GM12878 (cell line): Measurements from ENCODE around the gene GFM1. TPM values are rescaled to one million over a fixed set of nuclear protein-coding genes. Genes with fewer than 3 reads are reported as not detected.

ENCODE experiments used
- ATAC-seq: fragments of 200-7000 bp; cut with Tn5 transposase; 3 replicates; pipeline ENCODE4 v1.9.1; 2020; ENCODE audit warnings: mild to moderate bottlenecking, moderate library complexity
- BruUV-seq: library from RNA; stranded (reverse); fragments of 400-500 nt; replicated peaks from 2 replicates; lab custom pipeline; 2021; lab: Mats Ljungman, UMichigan
- CTCF ChIA-PET: fragments of 300-600 bp; sonication (Branson Sonifier 250); formaldehyde crosslinking; extraction: SDS; loops from one replicate; lab custom pipeline; 2021; ENCODE audit warnings: inconsistent platforms; lab: Yijun Ruan, JAX
- POLR2A ChIA-PET: fragments of 350-600 bp; formaldehyde crosslinking; extraction: SDS; loops from one replicate; lab custom pipeline; 2021; ENCODE audit warnings: inconsistent platforms; lab: Charles Lee
- RAD21 ChIA-PET: fragments of 300-600 bp; sonication (Branson Sonifier 250); formaldehyde crosslinking; loops from one replicate; lab custom pipeline; 2023; ENCODE audit warnings: antibody characterized with exemption; ENCODE audit not compliant: unreplicated experiment; lab: Charles Lee
- SMC1A ChIA-PET: fragments of 300-600 bp; sonication (Branson Sonifier 250); formaldehyde crosslinking; loops from one replicate; lab custom pipeline; 2023; ENCODE audit not compliant: unreplicated experiment, uncharacterized antibody; lab: Charles Lee
- DNase-seq: peaks from one replicate; pipeline ENCODE4 v3.0.0-alpha.2; 2011; ENCODE audit warnings: low read depth, low spot score
- FAIRE-seq: peaks from 3 replicates; lab custom pipeline; 2011; peaks lifted over from hg19 to GRCh38; lab: Jason Lieb, UNC
- H2AFZ ChIP-seq: 2 replicates; pipeline ENCODE4 v1.6.0; 2011; ENCODE audit warnings: low read depth, low read length, control low read depth; ENCODE audit not compliant: control insufficient read depth
- H3K27ac ChIP-seq: 2 replicates; pipeline ENCODE4 v1.5.1; 2011; ENCODE audit warnings: control low read depth; ENCODE audit not compliant: control insufficient read depth, insufficient read depth
- H3K27me3 ChIP-seq, 2 experiments: replicated peaks in 1 of 2; 2 replicates each; pipeline versions ENCODE4 v1.6.0 to v1.6.1; 2011; ENCODE audit warnings: low read length in 1 of 2; ENCODE audit not compliant: control insufficient read depth in 2 of 2, insufficient read depth in 2 of 2
- H3K36me3 ChIP-seq, 2 experiments: 2 replicates each; pipeline ENCODE4 v1.5.1; 2011; ENCODE audit warnings: low read length in 1 of 2; ENCODE audit not compliant: control insufficient read depth in 2 of 2, insufficient read depth in 2 of 2
- H3K4me1 ChIP-seq: 2 replicates; pipeline ENCODE4 v1.6.1; 2011; ENCODE audit warnings: mild to moderate bottlenecking, low read length, moderate library complexity, mixed read lengths; ENCODE audit not compliant: control insufficient read depth, insufficient read depth
- H3K4me2 ChIP-seq: 2 replicates; pipeline ENCODE4 v1.6.0; 2011; ENCODE audit warnings: control low read depth; ENCODE audit not compliant: control insufficient read depth, insufficient read depth
- H3K4me3 ChIP-seq: fragments of 200-600 bp; sonication (generic); 2 replicates; pipeline ENCODE4 v1.5.1; 2016
- H3K79me2 ChIP-seq: 2 replicates; pipeline ENCODE4 v1.6.0; 2011; ENCODE audit warnings: low read length; ENCODE audit not compliant: control insufficient read depth, insufficient read depth
- H3K9ac ChIP-seq: 2 replicates; pipeline ENCODE4 v1.8.0; 2011; ENCODE audit warnings: low read length, control low read depth, mixed read lengths; ENCODE audit not compliant: control insufficient read depth, insufficient read depth
- H3K9me3 ChIP-seq: replicated peaks from 3 replicates; pipeline ENCODE4 v1.5.1; 2011; ENCODE audit warnings: mild to moderate bottlenecking, low read length; ENCODE audit not compliant: control insufficient read depth, insufficient read depth
- H4K20me1 ChIP-seq: 2 replicates; pipeline ENCODE4 v1.6.0; 2011; ENCODE audit not compliant: control insufficient read depth, insufficient read depth
- ATF3 ChIP-seq: IDR thresholded peaks from 2 replicates; pipeline ENCODE4 v1.6.1; 2011; ENCODE audit warnings: low read depth, mild to moderate bottlenecking, low read length, moderate library complexity, borderline replicate concordance; ENCODE audit errors: extremely low read depth
- CREB1 ChIP-seq: IDR thresholded peaks from 2 replicates; pipeline ENCODE4 v1.6.1; 2012; ENCODE audit warnings: low read depth, mild to moderate bottlenecking, inconsistent platforms
- JUNB ChIP-seq: IDR thresholded peaks from 2 replicates; pipeline ENCODE4 v1.6.1; 2016; ENCODE audit warnings: antibody characterized with exemption, mild to moderate bottlenecking
- MTA2 ChIP-seq: fragments of 450-650 bp; IDR thresholded peaks from 2 replicates; pipeline ENCODE4 v1.6.1; 2016; ENCODE audit warnings: low read depth, mild to moderate bottlenecking, moderate library complexity
- PKNOX1 ChIP-seq: fragments of 450-650 bp; IDR thresholded peaks from 2 replicates; pipeline ENCODE4 v1.6.1; 2016; ENCODE audit warnings: mild to moderate bottlenecking
- WRNIP1 ChIP-seq: IDR thresholded peaks from 2 replicates; pipeline ENCODE4 v1.6.1; 2011; ENCODE audit warnings: low read depth, low read length, improper control_type of control experiment, borderline replicate concordance
- WGBS: methylation state at CpG from one replicate; pipeline ENCODE4 v1.1.6; 2016; ENCODE audit warnings: low lambda C conversion rate; ENCODE audit not compliant: insufficient replicate concordance, insufficient coverage; ENCODE audit errors: missing lambda C conversion rate; 5-methylcytosine and 5-hydroxymethylcytosine counted together
- in situ Hi-C: fragments of 300-500 bp; cut with MboI; formaldehyde crosslinking; loops from 9 replicates; pipeline ENCODE4 v1.14.3; 2018; ENCODE audit warnings: mixed read lengths
- intact Hi-C: fragments of 100-400 bp; cut with micrococcal nuclease; formaldehyde crosslinking; loops from one replicate; pipeline ENCODE4 v1.14.2; 2022; ENCODE audit not compliant: unreplicated experiment
- polyA plus RNA-seq, 11 experiments: library from polyadenylated mRNA; depleted of rRNA in 4 of 11; unstranded in 6 of 11; stranded (reverse) in 5 of 11; fragments of >200 nt; fragmentation: Nextera tagmentation in 4 of 11; fragmentation: Illumina TruSeq in 1 of 11; extraction: Ambion mirVana in 4 of 11; extraction: Trizol in 1 of 11; gene quantifications; 1 replicate in 1 of 11; 2 replicates in 10 of 11; pipeline versions ENCODE4 v1.2.1 to v1.2.3, GENCODE V29; 2011 to 2016; ENCODE audit warnings: inconsistent platforms in 2 of 11, missing spikeins in 2 of 11, low read depth in 1 of 11
- total RNA-seq, 4 experiments: library from RNA; depleted of rRNA in 3 of 4; stranded (reverse); fragments of >200 nt in 3 of 4; fragmentation: Illumina TruSeq in 1 of 4; extraction: Trizol in 1 of 4; gene quantifications; 2 replicates each; pipeline versions ENCODE4 v1.2.1 to v1.2.3, GENCODE V29; 2013 to 2021

GFM1 gene
- total and polyA plus RNA-seq, 10 of the 15 experiments (the other 5 are each of a cell fraction or from before 2014, with no cell fraction given): 36.9 to 87.2 (median 57.3) TPM

GRCh38 chr3:158683230-158683962, 39.1 kb downstream of the GFM1 start:
- Histone ChIP-seq H4K20me1 (no peaks in the 10 kb centered on the region), H3K9ac (no peak overlapping the region), H3K79me2 (no peaks in the 10 kb centered on the region), H2AFZ (no peak overlapping the region), H3K4me1 (no peaks in the 10 kb centered on the region), H3K36me3 (peaks cover 0 to 4% of the 10 kb centered on the region in 2 experiments; a peak in 3 of 4 replicates), H3K27ac (no peak overlapping the region), H3K4me3 (no peak overlapping the region), H3K9me3 (no peaks in the 10 kb centered on the region)
- 71% methylated on average over 5 of the region's 5 CpGs for WGBS
- intact Hi-C loops: no loop called here
- BruUV-seq: no TSS peak
- FAIRE-seq (no peak), ATAC-seq (no peak)
- POLR2A ChIA-PET: no interaction called here
- TF ChIP-seq PKNOX1: no peak
- TF ChIP-seq CREB1: no peak
- TF ChIP-seq ATF3: no peak
- no peak for TF ChIP-seq MTA2
- TF ChIP-seq JUNB: peak; percentile 37; the same call in 1 of the 2 replicates
- TF ChIP-seq WRNIP1: no peak
- TF ChIP-seq, all 136 proteins: peak for 1
- H3K27me3 ChIP-seq: no peaks in the 10 kb centered on the region
- no peak overlapping the region for H3K4me2 ChIP-seq
- in situ Hi-C loops: no loop called here
- SMC1A ChIA-PET: interaction anchor here (1.1 to 1.2 kb wide), 2 partner anchors 11 to 24 kb away, joined by 4 read pairs; no protein-coding TSS in a partner anchor
- DNase-seq: no peak
- CTCF ChIA-PET: interaction anchor here (0.6 to 1.4 kb wide), 4 partner anchors 11 to 106 kb away, joined by 3 to 6 read pairs (median 4); partner anchors contain the start of gene LXN
- RAD21 ChIA-PET: no interaction called here
